Activated CD4-positive, alpha-beta T cell treated with anti-CD3 and anti-CD28 coated beads for 24 hours (primary cell): ENCODE data around the gene COQ8A.

Experiments used
- DNase-seq, 2 donors: peaks; one replicate each; pipeline ENCODE4 v3.0.0-alpha.2; 2020; ENCODE audit warnings: low read depth in 2 of 2

The COQ8A gene

GRCh38 chr1:227006226-227006796 is 66.2 kb downstream of the COQ8A start:
- no peak for DNase-seq

- DNase-seq = no peak
Measured at GRCh38 chr1:227009937-227010336, 69.8 kb downstream of the COQ8A start.

- DNase-seq = no peak
Measured at GRCh38 chr1:227010645-227011044, 70.6 kb downstream of the COQ8A start.

GRCh38 chr1:227016990-227017389 is 76.9 kb downstream of the COQ8A start:
- no peak for DNase-seq

GRCh38 chr1:227032396-227032795 is 92.3 kb downstream of the COQ8A start:
- no peak for DNase-seq

- DNase-seq = no peak
Measured at GRCh38 chr1:227033880-227034279, 93.8 kb downstream of the COQ8A start.

- no peak for DNase-seq
Measured at GRCh38 chr1:227035316-227035715, 95.2 kb downstream of the COQ8A start.

- no peak for DNase-seq
Measured at GRCh38 chr1:227037121-227037520, 97.0 kb downstream of the COQ8A start.
